ENCODE data around the gene MOGAT2.

DNA sequence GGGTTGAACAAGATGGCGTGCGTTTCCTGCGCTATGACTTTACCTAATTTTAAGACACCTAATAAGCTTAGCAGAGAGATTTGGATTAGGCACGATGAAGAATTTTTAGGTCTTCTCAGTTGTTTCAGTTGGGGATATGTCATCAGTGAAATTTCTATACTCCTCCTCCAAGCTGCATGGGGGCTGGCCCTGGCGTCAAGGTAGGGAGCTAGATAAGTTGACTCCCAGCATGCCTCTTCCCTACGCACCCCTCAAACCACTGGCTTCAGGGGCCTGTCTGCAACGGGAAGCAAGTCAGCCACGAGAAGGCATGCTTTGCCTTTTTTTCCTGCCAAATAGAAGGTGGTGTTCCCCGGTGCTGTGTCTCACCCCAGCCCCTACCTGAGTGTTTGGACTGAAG is 64.2 kb downstream of the MOGAT2 start:
- TF ChIP-seq CTCF (IDR thresholded peaks at IDR 0.05; ENCODE audit: insufficient read depth, low read length, poor library complexity, severe bottlenecking) (no peak), EZH2phosphoT487 (conservative IDR thresholded peaks at IDR 0.05; ENCODE audit: low read length) (no peak)

Measured in SU-DHL-6 (cell line).